Brain microvascular endothelial cell (primary cell): ENCODE results near the gene DMWD.
A peak's percentile ranks its signal among the peaks of the same experiment; 100 is the strongest.

Source experiments
- DNase-seq: peaks from one replicate; pipeline ENCODE4 v3.0.0-alpha.2; 2020
- H3K27ac ChIP-seq: fragments of 250-450 bp; sonication (Bioruptor Pico); 2 replicates; pipeline ENCODE4 v1.5.1; 2020; ENCODE audit warnings: mild to moderate bottlenecking, moderate library complexity
- H3K27me3 ChIP-seq: fragments of 250-450 bp; sonication (Bioruptor Pico); replicated peaks from 2 replicates; pipeline ENCODE4 v1.5.1; 2020; ENCODE audit warnings: mild to moderate bottlenecking
- H3K36me3 ChIP-seq: fragments of 250-450 bp; sonication (Bioruptor Pico); replicated peaks from 2 replicates; pipeline ENCODE4 v1.5.1; 2020; ENCODE audit warnings: mild to moderate bottlenecking
- H3K4me3 ChIP-seq: 2 replicates; pipeline ENCODE4 v1.5.1; 2011; ENCODE audit warnings: low read depth, mild to moderate bottlenecking, control low read depth, low read length, moderate library complexity
- CTCF ChIP-seq: IDR thresholded peaks from 2 replicates; pipeline ENCODE4 v1.5.1; 2011; ENCODE audit warnings: low read depth, mild to moderate bottlenecking, moderate library complexity, low read length, control low read depth, inconsistent platforms; ENCODE audit errors: missing control alignments
- in situ Hi-C: cut with HindIII; loops from 2 replicates; pipeline ENCODE4 v1.10.0; 2017; ENCODE audit warnings: low sequenced_read_pairs, low pct_ligation_motif_present

DMWD gene

GRCh38 chr19:45768655-45768983, 24.0 kb downstream of the DMWD start:
- no peak for TF ChIP-seq CTCF
- H3K27me3 ChIP-seq: no peaks in the 10 kb centered on the region
- H3K27ac ChIP-seq: peak overlapping the region; percentile 70
- H3K36me3 ChIP-seq: no peaks in the 10 kb centered on the region
- DNase-seq: peak; percentile 22
- H3K4me3 ChIP-seq: peak overlapping the region; percentile 79
- in situ Hi-C loops: no loop called here

- DNase-seq: peak; percentile 45
- Histone ChIP-seq H3K27me3 (no peaks in the 10 kb centered on the region), H3K4me3 (peak overlapping the region; percentile 79), H3K27ac (peak overlapping the region; percentile 70), H3K36me3 (no peaks in the 10 kb centered on the region)
- in situ Hi-C loops: no loop called here
- TF ChIP-seq CTCF: no peak
Measured at GRCh38 chr19:45767881-45768654, 24.6 kb downstream of the DMWD start.

GRCh38 chr19:45767410-45767880, 25.2 kb downstream of the DMWD start:
- peak overlapping the region; percentile 70 for H3K27ac ChIP-seq
- no peaks in the 10 kb centered on the region for H3K27me3 ChIP-seq
- TF ChIP-seq CTCF: no peak
- H3K4me3 ChIP-seq: peak overlapping the region; percentile 79
- DNase-seq: peak; percentile 79
- in situ Hi-C loops: no loop called here
- H3K36me3 ChIP-seq: no peaks in the 10 kb centered on the region

GRCh38 chr19:45766869-45767346, 25.7 kb downstream of the DMWD start:
- DNase-seq: no peak
- in situ Hi-C loops: no loop called here
- H3K27ac ChIP-seq: peak overlapping the region; percentile 70

GRCh38 chr19:45766296-45766868, 26.3 kb downstream of the DMWD start:
- TF ChIP-seq CTCF: no peak
- H3K36me3 ChIP-seq: no peaks in the 10 kb centered on the region
- H3K4me3 ChIP-seq: peak overlapping the region; percentile 79
- in situ Hi-C loops: no loop called here
- no peak for DNase-seq
- no peaks in the 10 kb centered on the region for H3K27me3 ChIP-seq
- peak overlapping the region; percentile 70 for H3K27ac ChIP-seq

More at GRCh38 chr19:45766869-45767346, 25.7 kb downstream of the DMWD start:
- peak overlapping the region; percentile 79 for H3K4me3 ChIP-seq
- no peak for TF ChIP-seq CTCF
- no peaks in the 10 kb centered on the region for H3K27me3 ChIP-seq
- H3K36me3 ChIP-seq: no peaks in the 10 kb centered on the region
